NCI-H748 (cell line): Measurements from ENCODE around the gene LRP6.
A peak's percentile ranks its signal among the peaks of the same experiment; 100 is the strongest.
"Not testable (repeated sequence)": the region's sequence is repeated elsewhere in the genome, so short reads cannot be mapped to it uniquely, and the experiment has no call there.

Experiments
- DNase-seq: peaks from one replicate; lab custom pipeline; 2025; ENCODE audit not compliant: unreplicated experiment; lab: John Stamatoyannopoulos, UW

The LRP6 gene

GRCh38 chr12:12266873-12267741 is at the start of gene LRP6:
Gene LRP6 (minus strand): TSS chr12:12267044. CDS start chr12:12266735, 309 bp downstream.
- DNase-seq = peak; percentile 93

DNA sequence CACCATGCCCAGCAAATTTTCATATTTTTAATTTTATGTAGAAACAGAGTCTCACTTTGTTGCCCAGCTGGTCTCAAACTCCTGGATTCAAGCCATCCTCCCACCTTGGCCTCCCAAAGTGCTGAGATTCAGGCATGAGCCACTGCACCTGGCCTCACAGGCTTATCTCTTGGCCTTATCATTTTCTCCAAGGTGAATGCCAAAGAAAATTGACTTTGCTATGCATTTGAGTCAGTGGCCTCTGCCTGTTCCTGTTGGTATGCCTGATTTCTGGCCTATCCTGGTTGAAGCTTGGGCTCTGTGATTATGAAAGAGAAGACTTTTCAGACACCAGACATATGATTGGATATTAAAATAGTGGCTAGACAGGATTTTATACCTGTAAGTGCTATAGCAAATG is 49.0 kb upstream of the LRP6 start:
- no peak for DNase-seq

DNA sequence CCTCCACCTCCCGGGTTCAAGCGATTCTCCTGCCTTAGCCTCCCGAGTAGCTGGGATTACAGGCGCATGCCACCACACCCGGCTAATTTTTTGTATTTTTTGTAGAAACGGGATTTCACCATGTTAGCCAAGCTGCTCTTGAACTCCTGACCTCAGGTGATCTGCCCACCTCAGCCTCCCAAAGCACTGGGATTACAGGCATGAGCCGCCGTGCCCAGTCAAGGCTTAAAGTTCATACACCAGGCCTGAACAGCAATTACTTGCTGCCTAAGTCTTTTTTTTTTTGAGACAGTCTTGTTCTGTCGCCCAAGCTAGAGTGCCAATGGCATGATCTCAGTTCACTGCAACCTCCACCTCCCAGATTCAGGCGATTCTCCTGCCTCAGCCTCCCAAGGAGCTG is 43.9 kb upstream of the LRP6 start:
- DNase-seq = not testable (repeated sequence)

DNA sequence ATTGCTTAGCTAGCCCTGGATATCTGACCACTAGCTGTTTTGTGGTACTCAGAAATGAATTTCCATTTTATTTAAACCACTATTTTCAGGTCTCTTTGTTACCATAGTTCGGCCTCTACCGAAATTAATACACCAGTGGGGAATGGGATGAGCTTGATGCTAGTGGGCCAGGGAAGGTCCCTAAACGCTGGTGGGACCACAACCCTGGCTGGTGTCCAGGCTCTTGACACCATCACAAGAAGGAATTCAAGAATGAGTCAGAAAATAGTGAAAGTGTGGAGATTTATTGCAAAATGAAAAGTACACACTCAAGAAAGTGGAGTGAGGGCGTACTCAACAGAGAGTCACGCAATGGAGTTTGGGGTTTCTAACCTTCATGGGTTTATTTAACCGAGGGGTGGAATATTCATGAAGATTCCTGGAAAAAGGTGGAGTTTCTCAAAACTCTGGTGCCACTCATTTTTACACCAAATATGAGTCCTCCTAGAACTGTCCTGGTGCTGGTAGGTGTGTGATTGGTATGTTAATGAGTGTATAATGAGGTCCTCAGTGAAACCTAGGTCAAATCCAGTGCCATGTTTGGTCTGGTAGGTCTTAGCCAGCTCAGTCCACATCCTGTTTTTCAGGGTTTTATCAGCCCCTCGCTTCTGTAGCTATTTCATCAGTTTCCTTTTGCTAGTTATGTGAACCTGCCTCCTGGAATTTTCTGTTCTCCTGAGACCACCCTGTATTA is 38.9 kb upstream of the LRP6 start:
- no peak for DNase-seq

DNA sequence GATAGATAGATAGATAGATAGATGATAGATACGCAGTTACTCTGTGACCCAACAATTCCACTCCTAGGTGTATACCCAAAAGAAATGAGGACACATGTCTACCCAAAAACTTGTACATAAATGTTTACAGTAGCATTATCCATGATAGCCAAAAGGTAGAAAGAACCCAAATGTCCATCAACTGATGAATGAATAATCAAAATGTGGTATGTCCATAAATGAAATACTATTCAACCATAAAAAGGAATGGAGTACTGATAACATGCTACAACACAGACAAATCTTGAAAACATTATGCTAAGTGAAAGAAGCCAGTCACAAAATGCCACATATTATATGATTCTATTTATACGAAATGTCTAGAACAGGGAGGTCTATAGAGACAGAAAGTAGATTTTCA is 36.1 kb upstream of the LRP6 start:
- no peak for DNase-seq

DNA sequence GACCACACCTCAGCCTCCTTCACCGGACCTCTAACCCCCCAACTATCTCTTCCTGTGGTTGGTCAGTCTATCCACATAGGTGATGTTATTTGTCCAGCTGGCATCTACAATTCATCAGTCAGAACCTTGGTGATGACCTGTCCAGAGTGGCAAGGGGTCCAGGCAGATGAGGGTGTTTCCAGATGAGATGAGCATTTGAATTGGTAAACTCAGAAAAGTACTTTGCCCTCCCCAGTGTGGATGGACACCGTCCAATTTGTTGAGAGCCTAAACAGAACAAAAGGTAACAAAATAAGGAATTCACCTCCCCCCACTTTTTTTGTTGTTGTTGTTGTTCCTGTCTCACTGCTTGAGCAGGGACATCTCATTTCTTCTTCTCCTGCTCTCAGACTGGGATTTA is 34.3 kb upstream of the LRP6 start:
- DNase-seq = no peak

GRCh38 chr12:12297201-12297830 is 30.5 kb upstream of the LRP6 start:
- no peak for DNase-seq

GRCh38 chr12:12294215-12295005 is 27.6 kb upstream of the LRP6 start:
- no peak for DNase-seq

DNA sequence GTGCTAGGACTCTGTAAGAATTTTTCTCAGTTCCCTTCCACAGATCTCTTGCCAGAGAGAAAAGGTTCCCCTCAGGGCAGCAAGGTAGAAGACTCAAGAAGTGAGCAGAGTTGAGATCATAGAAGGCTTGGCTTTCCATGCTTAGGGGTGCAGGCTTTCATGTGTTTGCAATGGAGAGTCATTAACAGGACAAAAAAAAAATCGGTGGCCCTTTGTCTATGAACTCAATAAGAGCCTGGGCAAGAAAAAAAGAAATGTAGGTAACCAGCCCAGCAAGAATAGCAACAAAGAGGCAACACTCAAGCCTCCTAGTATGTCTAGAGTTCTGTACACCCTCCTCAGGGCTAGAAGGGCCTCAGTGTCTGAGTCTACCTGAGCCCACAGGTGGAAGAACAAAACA is 23.4 kb upstream of the LRP6 start:
- DNase-seq = no peak

DNA sequence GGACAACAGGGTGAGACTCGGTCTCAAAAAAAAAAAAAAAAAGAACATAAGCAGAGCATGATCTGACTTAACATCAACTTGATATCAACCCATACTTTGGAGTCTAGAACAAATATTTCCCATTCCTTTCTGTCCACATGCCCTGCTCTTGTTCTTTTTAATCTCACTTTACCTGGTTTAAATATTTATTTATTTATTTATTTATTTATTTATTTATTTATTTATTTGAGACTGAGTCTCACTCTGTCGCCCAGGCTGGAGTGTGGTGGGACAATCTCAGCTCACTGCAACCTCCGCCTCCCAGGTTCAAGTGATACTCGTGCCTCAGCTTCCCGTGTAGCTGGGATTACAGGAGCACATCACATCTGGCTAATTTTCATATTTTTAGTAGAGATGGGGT is 19.6 kb upstream of the LRP6 start:
- no peak for DNase-seq

GRCh38 chr12:12282761-12283425 is 16.0 kb upstream of the LRP6 start:
- no peak for DNase-seq

GRCh38 chr12:12282202-12282601 is 15.4 kb upstream of the LRP6 start:
- no peak for DNase-seq

DNA sequence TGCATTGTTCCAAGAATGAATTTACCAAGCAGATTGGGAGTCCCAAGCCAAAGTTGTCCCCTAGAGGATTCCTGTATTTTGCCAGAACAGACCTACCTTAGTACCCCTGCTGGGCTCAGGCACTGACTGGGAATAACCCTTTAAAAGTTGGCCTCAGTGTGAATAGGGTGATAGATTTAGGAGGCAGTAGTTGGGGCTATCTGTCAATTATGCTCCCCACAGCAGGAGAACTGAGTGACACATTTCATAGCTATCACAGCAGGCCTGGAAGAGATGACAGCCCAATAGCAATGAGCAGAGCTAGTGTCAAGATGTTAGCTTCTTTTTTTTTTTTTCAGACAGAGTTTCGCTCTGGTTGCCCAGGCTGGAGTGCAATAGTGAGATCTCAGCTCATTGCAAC is 14.3 kb upstream of the LRP6 start:
- DNase-seq = no peak

DNA sequence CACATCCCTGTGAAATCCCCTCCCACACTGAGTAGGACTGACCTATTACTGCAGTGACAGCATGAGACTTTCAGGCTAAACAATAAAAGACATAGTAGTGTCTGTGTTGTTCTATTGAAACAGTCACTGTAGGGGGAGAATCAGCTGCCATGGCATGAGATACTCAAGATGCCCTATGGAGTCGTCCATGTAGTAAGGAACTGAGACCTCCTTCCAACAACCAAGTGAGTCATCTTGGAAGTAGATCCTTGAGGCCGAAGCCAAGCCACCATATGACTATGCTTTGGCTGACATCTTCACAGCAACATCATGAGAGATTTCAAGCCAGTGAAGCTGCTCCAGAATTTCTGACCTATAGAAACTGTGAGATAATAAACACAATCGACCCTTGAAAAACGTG is 12.1 kb upstream of the LRP6 start:
- DNase-seq = no peak

DNA sequence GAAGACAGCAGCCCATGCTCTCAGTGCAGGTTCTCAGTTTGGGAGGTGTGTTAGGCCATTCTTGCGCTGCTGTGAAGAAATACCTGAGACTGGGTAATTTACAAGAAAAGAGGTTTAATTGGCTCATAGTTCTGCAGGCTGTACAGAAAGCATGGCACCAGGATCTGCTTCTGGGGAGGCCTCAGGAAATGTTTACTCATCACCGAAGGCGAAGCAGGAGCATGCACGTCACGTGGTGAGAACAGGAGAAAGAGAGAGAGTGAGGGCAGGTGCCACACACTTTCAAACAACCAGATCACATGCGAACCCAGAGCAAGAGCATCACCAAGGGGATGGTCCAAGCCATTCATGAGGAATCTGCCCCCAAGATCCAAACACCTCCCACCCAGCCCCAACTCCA is 9.0 kb upstream of the LRP6 start:
- no peak for DNase-seq

- DNase-seq = no peak
These were observed 6.6 kb upstream of the LRP6 start for GRCh38 chr12:12273291-12273957.

DNA sequence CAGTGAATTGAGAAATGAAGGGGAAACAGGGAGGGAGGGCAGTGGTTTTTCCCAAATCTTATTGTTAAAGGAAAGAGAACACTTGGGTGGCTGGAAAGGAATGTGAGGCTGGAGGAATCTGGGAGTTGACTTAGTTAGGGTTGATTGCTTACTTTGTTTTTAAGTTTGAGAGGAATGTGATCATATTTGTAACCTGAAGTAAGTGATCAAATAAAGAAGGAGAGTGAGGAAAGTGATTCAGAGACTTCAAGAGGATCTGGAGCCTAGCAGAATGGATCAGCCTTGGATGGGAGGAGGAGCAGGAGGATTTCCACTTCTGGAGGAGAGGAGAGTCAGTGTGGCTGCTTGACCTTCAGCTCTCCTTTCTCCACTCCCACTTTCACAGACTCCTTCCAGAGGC is 6.0 kb upstream of the LRP6 start:
- no peak for DNase-seq

GRCh38 chr12:12270226-12270625 is 3.4 kb upstream of the LRP6 start:
- DNase-seq = no peak

DNA sequence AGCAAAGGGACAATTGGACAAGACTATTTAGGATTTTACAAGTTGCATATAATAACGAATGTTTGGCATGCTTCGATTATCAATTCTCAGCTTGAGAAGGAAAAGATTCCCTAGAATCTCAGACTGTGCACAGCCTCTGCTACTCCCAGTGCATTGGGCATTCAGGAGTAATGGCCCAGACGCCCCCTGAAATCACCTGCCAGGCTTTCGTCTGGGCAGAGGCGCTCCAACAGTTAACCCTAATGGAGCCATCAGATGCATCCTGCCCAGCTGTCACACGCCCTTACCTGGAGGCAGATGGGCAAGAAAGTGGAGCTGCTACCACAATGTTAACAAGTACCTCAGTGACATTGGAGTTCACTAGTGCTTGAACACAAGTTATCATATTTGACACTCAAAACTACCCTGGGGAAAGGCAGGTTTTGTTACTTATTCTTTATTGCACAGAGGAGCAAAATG is 927 bp upstream of the LRP6 start:
- DNase-seq = peak; percentile 62

DNA sequence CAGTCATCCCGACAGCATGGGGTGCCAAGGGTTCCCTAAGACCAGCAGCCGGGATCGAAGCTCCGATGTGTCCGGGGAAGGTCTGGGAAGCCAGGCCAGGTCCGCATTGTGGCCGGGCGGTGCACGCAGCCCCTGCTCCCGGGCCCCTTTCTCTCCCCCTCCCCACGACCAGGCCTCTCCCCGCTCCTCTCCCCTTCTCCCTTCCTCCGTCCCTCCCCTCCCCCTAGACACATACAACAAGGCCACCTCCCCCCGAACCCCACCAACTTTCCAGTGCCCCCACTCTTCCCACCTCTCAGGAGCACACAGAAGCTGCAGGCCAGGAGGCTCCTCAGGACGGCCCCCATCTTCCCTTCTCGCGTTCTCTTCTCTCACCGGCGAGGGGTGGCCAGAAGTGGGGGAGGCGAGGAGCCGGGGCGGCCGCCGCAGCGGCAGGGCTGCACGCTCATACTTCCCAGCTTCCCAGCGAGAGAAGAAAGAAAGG is 413 bp downstream of the LRP6 start:
- peak; percentile 30 for DNase-seq
